Vagina (tissue), 2 donors: ENCODE data around the gene ZNF644.

Experiments used
- POLR2A ChIP-seq, 2 donors: fragments of 450-650 bp; IDR thresholded peaks; one replicate each; pipeline ENCODE4 v1.6.1; 2017; ENCODE audit warnings: antibody characterized with exemption in 2 of 2, mild to moderate bottlenecking in 2 of 2, moderate library complexity in 2 of 2
- POLR2AphosphoS5 ChIP-seq, 2 donors: sonication (generic); formaldehyde crosslinking; IDR thresholded peaks; one replicate each; pipeline ENCODE4 v1.9.0; 2017; ENCODE audit warnings: antibody characterized with exemption in 2 of 2, mild to moderate bottlenecking in 2 of 2, low read depth in 1 of 2; ENCODE audit not compliant: insufficient read depth in 1 of 2
- TF ChIP-seq, protein P1 (sequence below), 3 experiments: fragments of 450-650 bp in 2 of 3; fragments of 200-600 bp in 1 of 3; sonication (generic) in 1 of 3; IDR thresholded peaks; one replicate each; pipeline ENCODE4 v1.5.1; 2017 to 2019; ENCODE audit warnings: antibody characterized with exemption in 3 of 3, mild to moderate bottlenecking in 2 of 3, moderate library complexity in 2 of 3

- TF ChIP-seq, protein P1, sequence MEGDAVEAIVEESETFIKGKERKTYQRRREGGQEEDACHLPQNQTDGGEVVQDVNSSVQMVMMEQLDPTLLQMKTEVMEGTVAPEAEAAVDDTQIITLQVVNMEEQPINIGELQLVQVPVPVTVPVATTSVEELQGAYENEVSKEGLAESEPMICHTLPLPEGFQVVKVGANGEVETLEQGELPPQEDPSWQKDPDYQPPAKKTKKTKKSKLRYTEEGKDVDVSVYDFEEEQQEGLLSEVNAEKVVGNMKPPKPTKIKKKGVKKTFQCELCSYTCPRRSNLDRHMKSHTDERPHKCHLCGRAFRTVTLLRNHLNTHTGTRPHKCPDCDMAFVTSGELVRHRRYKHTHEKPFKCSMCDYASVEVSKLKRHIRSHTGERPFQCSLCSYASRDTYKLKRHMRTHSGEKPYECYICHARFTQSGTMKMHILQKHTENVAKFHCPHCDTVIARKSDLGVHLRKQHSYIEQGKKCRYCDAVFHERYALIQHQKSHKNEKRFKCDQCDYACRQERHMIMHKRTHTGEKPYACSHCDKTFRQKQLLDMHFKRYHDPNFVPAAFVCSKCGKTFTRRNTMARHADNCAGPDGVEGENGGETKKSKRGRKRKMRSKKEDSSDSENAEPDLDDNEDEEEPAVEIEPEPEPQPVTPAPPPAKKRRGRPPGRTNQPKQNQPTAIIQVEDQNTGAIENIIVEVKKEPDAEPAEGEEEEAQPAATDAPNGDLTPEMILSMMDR (IDR thresholded peaks at IDR 0.05), result no peak
- TF ChIP-seq POLR2A (IDR thresholded peaks at IDR 0.05), result no peak
- TF ChIP-seq POLR2AphosphoS5 (IDR thresholded peaks at IDR 0.05; ENCODE audit: insufficient read depth in 1 of 2, low read depth in 1 of 2), result no peak
Measured at GRCh38 chr1:91006113-91006908, 15.5 kb downstream of the ZNF644 start.
